Hindlimb muscle (tissue), 1 donor: Measurements from ENCODE around the gene PTGFRN. TPM values are rescaled to one million over a fixed set of nuclear protein-coding genes. Genes with fewer than 3 reads are reported as not detected.

Source experiments
- DNase-seq: peaks from one replicate; pipeline ENCODE4 v3.0.0-alpha.2; 2013
- polyA plus RNA-seq: library from polyadenylated mRNA; unstranded; fragments of 120-200 nt; gene quantifications from one replicate; pipeline ENCODE4 v1.2.1, GENCODE V29; 2013; ENCODE audit not compliant: insufficient read length

PTGFRN gene
- polyA plus RNA-seq, 1 donor, result 118 TPM

DNA sequence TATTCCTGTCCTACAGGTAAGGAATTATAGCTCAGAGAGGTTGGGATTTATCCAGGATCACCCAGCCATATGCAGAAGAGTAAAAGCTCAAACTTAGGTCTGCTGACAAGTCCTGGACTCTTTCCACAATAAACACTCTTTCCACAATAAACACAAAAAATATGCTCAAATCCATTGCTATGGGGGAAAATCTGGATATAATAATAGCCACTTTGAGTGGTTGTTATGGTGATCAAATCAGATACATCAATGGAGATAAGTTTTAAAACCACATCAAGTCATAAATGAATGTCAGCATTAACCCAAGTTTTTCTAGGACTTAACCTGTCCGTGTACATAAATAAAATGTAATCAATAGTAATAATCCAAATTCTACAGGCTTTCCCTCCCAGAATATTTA, 128.1 kb downstream of the PTGFRN start:
- DNase-seq, result no peak

DNA sequence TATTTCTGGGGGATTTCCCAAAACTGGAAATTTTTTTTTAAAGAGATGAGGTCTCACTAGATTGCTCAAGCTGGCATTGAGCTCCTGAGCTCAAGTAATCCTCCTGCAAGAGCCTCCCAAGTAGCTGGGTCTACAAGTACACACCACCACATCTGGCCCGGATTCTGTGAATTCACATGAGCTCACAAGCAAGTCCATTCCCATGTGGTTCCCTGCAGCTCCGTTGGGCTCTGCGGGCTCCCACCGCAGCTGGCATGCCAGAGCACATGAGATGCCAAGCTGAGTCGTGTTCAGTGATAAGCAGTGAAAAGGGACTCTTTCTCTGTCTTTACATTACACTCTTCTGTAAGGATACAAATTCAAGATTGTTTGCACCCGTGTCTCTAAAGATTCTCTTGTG, 128.5 kb downstream of the PTGFRN start:
- no peak for DNase-seq

Other genes starting within 250 kb of the PTGFRN start
- 24.8 TPM for gene IGSF3, start 242.2 kb upstream of the PTGFRN start, polyA plus RNA-seq
- not detected for gene CD2, start 155.5 kb upstream of the PTGFRN start, polyA plus RNA-seq
- gene CD101, start 91.8 kb downstream of the PTGFRN start, polyA plus RNA-seq, result 7.9 TPM
- 11.0 TPM for gene TTF2, start 150.4 kb downstream of the PTGFRN start, polyA plus RNA-seq
- gene TRIM45, start 211.8 kb downstream of the PTGFRN start, polyA plus RNA-seq, result 19.6 TPM